Measurements from ENCODE around the gene DRAP1.

DRAP1 gene

GRCh38 chr11:65919141-65919572 is at the start of gene DRAP1:
Gene DRAP1 (plus strand): TSS chr11:65919426. CDS start chr11:65919502, 76 bp downstream.
- H3K4me3 ChIP-seq = peak within 1 kb of the TSS; percentile 77 to 98 (median 96)
- peak within 1 kb of the TSS; percentile 92 to 100 (median 97) for H3K27ac ChIP-seq

- peak overlapping the region in 1 of 21 experiments; percentile 20 for H3K27ac ChIP-seq
- no peak overlapping the region for H3K4me3 ChIP-seq
Observed at GRCh38 chr11:65869643-65870306, 49.5 kb upstream of the DRAP1 start.

- peak overlapping the region in 1 of 21 experiments; percentile 20 for H3K27ac ChIP-seq
- H3K4me3 ChIP-seq = no peak overlapping the region
Observed at GRCh38 chr11:65870307-65870658, 48.9 kb upstream of the DRAP1 start.

- Histone ChIP-seq H3K4me3 (peak overlapping the region in 3 of 7 experiments; percentile 36 to 54 (median 44)), H3K27ac (peak overlapping the region in 17 of 21 experiments; percentile 19 to 95 (median 85))
Observed at GRCh38 chr11:65870706-65871681, 48.2 kb upstream of the DRAP1 start.

- Histone ChIP-seq H3K4me3 (peak overlapping the region; percentile 32 to 54 (median 44)), H3K27ac (peak overlapping the region; percentile 49 to 95 (median 83))
Observed at GRCh38 chr11:65871811-65872548, 47.2 kb upstream of the DRAP1 start.

GRCh38 chr11:65872586-65873317 is 46.5 kb upstream of the DRAP1 start, which contains the start of gene EFEMP2:
Gene EFEMP2 (minus strand): TSS chr11:65872800. CDS start chr11:65872354, 446 bp downstream.
- Histone ChIP-seq H3K4me3 (peak within 1 kb of the TSS; percentile 36 to 54 (median 44)), H3K27ac (peak within 1 kb of the TSS; percentile 49 to 95 (median 84))

- H3K27ac ChIP-seq = peak overlapping the region; percentile 49 to 95 (median 84)
- H3K4me3 ChIP-seq = peak overlapping the region; percentile 36 to 54 (median 44)
Observed at GRCh38 chr11:65873318-65874156, 45.7 kb upstream of the DRAP1 start.

- Histone ChIP-seq H3K27ac (peak within 1 kb of the TSS in 9 of 21 experiments; percentile 0 to 86 (median 57)), H3K4me3 (peak within 1 kb of the TSS in 1 of 7 experiments; percentile 15)
Observed at GRCh38 chr11:65879617-65880016, 39.6 kb upstream of the DRAP1 start, which contains the start of gene CTSW. Gene CTSW (plus strand): TSS chr11:65879837. CDS start chr11:65879855, 18 bp downstream.

- peak overlapping the region in 1 of 7 experiments; percentile 15 for H3K4me3 ChIP-seq
- peak overlapping the region in 8 of 21 experiments; percentile 0 to 86 (median 58) for H3K27ac ChIP-seq
Observed at GRCh38 chr11:65880027-65880426, 39.2 kb upstream of the DRAP1 start.

- peak overlapping the region in 5 of 21 experiments; percentile 7 to 86 (median 57) for H3K27ac ChIP-seq
- H3K4me3 ChIP-seq = no peak overlapping the region
Observed at GRCh38 chr11:65880844-65881421, 38.3 kb upstream of the DRAP1 start.

GRCh38 chr11:65882120-65883057 is 36.8 kb upstream of the DRAP1 start:
- Histone ChIP-seq H3K4me3 (no peak overlapping the region), H3K27ac (no peak overlapping the region)

GRCh38 chr11:65883058-65883761 is 36.0 kb upstream of the DRAP1 start:
- Histone ChIP-seq H3K27ac (no peak overlapping the region), H3K4me3 (no peak overlapping the region)

- no peak overlapping the region for H3K4me3 ChIP-seq
- H3K27ac ChIP-seq = no peak overlapping the region
Observed at GRCh38 chr11:65883786-65884715, 35.2 kb upstream of the DRAP1 start.

GRCh38 chr11:65884716-65885092 is 34.5 kb upstream of the DRAP1 start:
- no peak overlapping the region for H3K4me3 ChIP-seq
- H3K27ac ChIP-seq = no peak overlapping the region

GRCh38 chr11:65885231-65885630 is 34.0 kb upstream of the DRAP1 start:
- Histone ChIP-seq H3K4me3 (no peak overlapping the region), H3K27ac (no peak overlapping the region)

Measured in skin epidermis (tissue), 12 donors.